Measurements from ENCODE around the gene UTS2.

- no peak for TF ChIP-seq CTCF (IDR thresholded peaks at IDR 0.05; ENCODE audit: insufficient read depth, low read length, poor library complexity, severe bottlenecking)
- no peak for TF ChIP-seq EZH2phosphoT487 (conservative IDR thresholded peaks at IDR 0.05; ENCODE audit: low read length)
These were observed 790 bp upstream of the UTS2 start for GRCh38 chr1:7853684-7854026.
